SKM-1 (cell line): ENCODE measurements around the gene PHF14.

Experiments used
- DNase-seq: peaks from one replicate; lab custom pipeline; 2025; ENCODE audit not compliant: unreplicated experiment; lab: John Stamatoyannopoulos, UW

The PHF14 gene

DNA sequence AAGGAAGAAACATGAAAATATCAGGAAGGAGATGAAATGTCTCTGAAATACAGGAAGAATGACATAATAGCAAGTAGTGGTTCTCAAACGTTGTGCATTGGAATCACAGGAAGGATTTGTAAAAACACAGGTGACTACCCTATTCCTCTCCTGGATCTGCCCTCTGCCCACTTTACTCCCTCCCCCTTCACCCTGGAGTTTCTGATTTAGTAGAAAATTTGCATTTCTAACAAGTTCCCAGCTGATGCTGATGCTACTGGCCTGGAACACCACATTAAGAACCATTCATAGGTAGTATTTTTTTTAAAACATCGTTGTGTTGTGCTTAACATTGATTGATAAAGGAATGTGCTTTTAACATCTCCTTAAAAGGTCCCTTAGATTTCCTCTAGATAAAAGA is 130.9 kb downstream of the PHF14 start:
- DNase-seq: no peak

DNA sequence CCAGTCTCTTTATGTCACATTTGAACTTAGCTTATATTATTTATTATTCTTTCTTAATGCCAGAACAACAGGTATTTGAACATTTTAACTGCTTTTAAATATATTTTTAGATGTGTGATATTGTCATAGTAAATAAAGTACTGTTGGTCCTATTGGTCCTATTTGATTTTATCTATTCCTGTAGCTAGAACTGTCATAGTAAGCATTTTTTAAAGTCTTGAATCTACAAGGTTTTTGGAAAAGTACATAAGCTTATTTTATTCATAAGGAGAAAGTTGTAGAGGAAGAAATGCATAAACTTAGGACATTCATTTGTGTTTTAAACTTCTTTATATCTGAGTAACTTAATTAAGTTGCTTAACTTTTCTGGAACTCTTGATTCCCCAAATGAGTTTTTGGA is 136.0 kb downstream of the PHF14 start:
- DNase-seq: no peak

DNA sequence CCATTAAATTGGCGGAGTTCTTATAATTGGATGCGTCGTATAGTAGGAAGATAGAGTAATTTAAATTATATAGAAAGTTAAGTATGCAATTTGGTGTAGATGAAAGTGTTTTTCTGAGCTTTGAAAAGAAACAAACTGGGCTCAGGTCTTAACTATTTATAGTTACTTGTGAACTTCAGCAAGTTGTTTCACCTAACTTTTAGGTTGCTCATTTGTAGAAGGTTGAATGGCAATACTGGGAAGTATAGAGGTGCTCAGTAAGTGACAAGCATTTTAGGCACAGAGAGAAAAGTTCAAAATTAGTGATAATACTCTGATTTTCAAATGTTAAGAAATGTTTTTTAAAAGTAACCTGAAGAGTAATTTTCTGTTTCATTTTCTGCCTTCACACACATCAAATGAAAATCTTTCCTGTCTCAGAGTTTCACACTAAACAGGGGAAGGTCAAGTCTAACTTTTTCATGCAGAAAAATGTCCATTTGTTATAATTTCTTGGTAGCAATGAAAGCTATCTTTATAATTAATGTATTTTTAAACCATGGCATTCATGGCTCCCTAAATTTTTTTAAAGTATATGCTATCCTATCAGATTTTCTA is 146.5 kb downstream of the PHF14 start:
- no peak for DNase-seq

- DNase-seq: no peak
Measured at GRCh38 chr7:11120675-11121220, 147.1 kb downstream of the PHF14 start.

GRCh38 chr7:11124856-11125559 is 151.3 kb downstream of the PHF14 start:
- DNase-seq: no peak

- DNase-seq: no peak
Measured at GRCh38 chr7:11127114-11127785, 153.6 kb downstream of the PHF14 start.

GRCh38 chr7:11127988-11128387 is 154.3 kb downstream of the PHF14 start:
- no peak for DNase-seq

GRCh38 chr7:11128498-11128897 is 154.8 kb downstream of the PHF14 start:
- DNase-seq: no peak

DNA sequence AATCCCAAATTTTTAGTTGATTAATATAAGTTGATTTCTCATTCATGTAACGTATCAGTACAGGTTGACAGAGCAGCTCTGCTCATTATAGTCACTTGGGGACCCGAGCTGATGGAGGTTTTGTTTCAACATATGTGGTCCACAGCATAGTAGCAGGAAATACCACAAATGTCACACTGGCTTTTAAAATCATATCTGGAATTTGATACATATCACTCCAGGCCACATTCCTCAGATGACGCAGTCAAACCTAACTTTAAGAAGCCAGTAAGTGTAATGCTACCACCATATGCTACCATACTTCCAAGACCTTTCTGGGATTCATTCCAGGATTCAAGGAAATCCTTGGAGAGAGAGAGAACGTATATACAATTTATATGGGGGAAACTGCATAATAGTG is 156.3 kb downstream of the PHF14 start:
- no peak for DNase-seq

DNA sequence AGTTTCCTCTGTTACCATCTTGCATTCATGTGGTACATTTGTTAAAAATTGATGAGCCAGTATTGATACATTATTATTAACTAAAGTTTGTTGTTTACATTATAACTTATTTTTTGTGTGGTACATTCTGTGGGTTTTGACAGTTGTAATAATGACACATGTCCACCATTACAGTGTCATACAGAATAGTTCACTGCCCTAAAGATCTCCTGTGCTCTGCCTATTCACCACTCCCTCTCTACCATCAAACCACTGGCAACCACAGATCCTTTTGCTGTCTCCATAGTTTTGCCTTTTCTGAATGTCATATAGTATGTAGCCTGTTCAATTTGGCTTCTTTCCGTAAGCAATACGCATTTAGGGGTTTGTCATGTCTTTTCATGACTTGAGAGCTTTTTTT is 156.9 kb downstream of the PHF14 start:
- DNase-seq: no peak

- no peak for DNase-seq
Measured at GRCh38 chr7:11133436-11133959, 159.8 kb downstream of the PHF14 start.

DNA sequence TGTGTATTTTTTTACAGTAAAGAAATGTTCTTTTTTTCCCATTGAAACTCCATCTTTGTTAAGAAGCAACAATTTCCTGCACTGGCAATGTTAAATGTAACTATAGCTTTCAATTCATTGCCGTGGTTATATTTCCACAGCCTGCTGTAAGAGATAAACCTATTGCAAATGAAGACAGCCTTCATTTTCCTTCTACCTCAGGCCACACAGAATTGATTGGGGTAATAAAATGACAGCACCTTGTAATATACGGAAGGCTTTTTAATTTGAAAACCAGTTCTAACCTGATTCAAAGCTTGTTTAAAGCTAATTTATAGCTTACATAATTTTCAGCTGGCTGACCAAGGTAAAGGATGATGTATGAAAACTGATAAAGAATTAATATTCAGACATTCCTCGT is 161.9 kb downstream of the PHF14 start:
- DNase-seq: no peak

DNA sequence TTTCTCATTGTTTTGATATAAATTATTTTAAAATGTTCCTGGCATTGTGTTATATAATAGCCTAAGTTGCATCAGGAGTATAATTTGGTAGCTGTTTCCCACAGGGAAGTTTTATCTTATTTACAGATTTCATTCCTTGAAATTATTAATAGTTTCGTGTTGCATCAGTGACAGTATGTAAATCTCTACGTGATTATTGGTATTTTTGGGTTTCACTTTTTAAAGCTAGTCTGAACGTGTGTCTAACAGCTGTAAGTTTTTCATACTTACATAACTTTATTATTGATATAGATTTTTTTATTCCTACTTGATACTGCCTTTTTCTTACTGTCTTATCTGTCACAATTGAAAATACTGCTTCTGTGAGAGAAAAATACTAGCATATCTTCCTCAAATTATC is 167.9 kb downstream of the PHF14 start:
- no peak for DNase-seq

GRCh38 chr7:11153694-11154093 is 180.0 kb downstream of the PHF14 start:
- no peak for DNase-seq

DNA sequence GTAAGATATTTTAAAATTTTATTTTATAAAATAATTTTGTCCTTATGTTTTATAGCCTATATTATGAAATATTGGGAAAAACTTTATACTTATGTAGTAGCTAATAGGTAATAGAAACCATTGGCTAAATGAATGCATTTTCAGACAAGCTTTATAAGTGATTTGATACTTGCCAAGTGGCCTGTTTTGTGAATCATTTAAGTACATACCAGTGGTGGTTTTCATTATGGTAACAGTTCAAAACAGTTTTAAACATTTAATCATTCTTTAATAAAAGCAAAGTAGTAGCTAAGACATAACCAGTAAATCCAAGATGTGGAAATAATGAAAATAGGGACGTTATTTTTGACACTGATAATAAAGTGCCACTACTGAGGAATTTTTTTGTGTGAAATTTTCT is 182.2 kb downstream of the PHF14 start:
- no peak for DNase-seq

DNA sequence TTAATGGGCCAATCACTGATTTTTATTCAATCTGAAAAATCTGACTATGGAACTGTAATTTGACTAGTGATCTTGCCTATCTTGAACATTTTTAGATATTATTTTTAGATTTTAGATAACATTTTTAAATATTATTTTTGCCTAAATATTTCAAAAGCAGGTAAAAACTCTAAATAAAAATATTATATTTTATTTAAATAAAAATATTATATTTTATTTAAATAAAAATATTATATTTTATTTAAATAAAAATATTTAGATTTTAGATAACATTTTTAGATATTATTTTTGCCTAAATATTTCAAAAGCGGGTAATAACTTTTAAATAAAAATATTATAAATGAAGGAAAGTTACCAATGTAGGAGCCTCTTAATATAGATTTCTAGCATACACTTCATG is 187.8 kb downstream of the PHF14 start:
- DNase-seq: no peak

DNA sequence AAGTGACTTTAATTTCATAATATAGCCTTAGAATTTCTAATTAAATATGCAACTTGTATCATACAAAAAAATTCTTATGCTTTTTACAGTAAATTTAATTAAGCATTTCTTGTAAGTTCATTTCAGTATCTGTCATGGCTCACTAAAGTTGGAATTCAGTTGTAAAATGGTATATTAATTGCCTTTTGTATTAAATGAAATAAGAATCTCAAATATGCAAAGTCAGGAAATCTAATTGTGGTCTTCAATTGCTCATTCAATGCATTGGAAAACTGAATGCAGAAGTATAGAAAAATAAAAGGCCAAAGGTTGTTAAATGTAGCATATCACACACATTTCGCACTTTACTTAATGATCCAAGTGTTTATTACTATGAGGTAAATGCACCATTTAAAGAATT is 189.5 kb downstream of the PHF14 start:
- DNase-seq: no peak

- DNase-seq: no peak
Measured at GRCh38 chr7:11166051-11166450, 192.4 kb downstream of the PHF14 start.

DNA sequence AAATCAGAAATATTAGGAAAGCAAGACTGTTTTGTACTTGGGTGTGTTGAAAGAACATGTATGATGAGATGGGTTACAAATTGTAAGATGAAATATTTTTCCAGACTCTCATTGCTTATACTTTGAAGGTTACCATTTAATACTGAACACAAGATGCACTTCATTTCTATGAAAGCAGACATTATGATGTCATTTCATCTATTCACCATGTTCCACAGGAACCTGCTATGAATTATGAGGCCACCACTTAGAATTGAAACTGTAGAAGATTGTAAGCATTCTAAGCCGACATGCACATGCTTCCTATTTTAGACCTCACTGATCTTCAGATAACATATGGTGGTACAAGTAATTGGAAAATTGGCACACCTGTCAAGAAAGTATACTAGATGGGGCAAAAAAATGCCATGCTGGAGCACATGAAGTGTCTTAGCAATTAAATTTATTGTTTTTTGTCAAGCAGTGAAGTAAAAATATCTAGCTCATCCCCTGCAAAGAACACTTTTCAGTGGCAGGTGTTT is 195.0 kb downstream of the PHF14 start:
- DNase-seq: no peak

GRCh38 chr7:11170175-11170574 is 196.5 kb downstream of the PHF14 start:
- no peak for DNase-seq

- DNase-seq: no peak
Measured at GRCh38 chr7:11170863-11171568, 197.3 kb downstream of the PHF14 start.
